ENCODE measurements around the gene C2orf74.
"Not testable (repeated sequence)": the region's sequence is repeated elsewhere in the genome, so short reads cannot be mapped to it uniquely, and the experiment has no call there.

The C2orf74 gene
- 0.12 to 1.1 (median 0.46) reads per million in 4 donors for total RNA-seq

GRCh38 chr2:61161888-61162287 is at the start of gene C2orf74:
TSS of gene C2orf74 (plus strand) at chr2:61162188. CDS start at chr2:61162515, 327 bp downstream.
- no peak for DNase-seq

- DNase-seq = no peak
These were observed 47.8 kb upstream of the C2orf74 start for GRCh38 chr2:61114147-61114546.

- DNase-seq = no peak
These were observed 45.7 kb upstream of the C2orf74 start for GRCh38 chr2:61116302-61116701.

GRCh38 chr2:61117534-61117933 is 44.5 kb upstream of the C2orf74 start:
- DNase-seq = no peak

GRCh38 chr2:61125123-61125710 is 36.8 kb upstream of the C2orf74 start:
- DNase-seq = no peak

- no peak for DNase-seq
These were observed 36.2 kb upstream of the C2orf74 start for GRCh38 chr2:61125798-61126197.

DNA sequence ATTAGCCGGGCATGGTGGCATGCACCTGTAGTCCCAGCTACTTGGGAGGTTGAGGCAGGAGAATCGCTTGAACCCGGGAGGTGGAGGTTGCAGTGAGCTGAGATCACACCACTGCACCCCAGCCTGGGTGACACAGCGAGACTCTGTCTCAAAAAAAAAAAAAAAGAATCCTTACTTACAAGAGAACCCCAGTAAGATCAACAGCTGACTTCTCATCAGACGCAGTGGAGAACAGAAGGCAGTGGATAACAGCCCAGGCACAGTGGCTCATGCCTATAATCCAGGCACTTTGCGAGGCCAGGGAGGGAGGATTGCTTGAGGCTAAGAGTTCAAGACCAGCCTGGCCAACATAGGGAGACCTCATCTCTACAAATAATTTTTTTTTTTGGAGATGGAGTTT is 33.9 kb upstream of the C2orf74 start:
- DNase-seq = not testable (repeated sequence)

DNA sequence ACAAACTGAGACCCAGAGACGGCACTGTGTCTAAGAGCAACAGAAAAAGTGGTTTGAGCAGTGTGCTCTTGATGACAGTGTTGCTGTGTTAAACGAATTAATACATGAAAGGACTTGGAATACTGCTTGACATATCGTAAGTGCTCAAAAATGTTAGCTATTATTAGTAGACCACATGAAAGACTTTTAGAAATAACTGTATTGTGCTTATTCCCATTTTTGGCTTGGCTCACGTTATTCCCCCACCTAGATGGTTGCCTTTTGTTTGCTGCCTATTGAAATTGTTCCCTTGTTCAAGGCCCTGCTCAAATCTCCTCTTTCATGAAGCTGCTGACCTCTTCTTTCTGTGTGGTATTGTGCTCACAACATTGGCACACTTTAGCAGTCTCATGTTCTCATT is 27.8 kb upstream of the C2orf74 start:
- no peak for DNase-seq

DNA sequence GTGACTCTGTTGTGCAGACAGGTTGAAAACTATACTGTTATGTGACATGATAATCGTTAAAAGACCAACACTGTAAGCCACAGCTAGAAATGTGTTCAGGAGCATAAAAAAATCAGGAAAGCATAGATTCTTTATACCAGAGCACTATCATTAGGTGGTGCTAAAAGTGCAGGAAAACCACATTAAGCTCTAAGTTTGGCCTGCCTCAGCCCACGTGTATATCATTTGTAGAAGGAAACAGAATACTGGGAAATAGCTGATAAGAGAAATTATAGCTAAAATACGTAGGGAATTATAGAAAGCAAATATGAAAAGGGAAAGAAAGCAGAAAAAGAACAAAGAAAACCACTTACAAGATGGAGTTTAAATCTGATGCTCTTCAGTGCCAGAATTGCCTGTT is 26.5 kb upstream of the C2orf74 start:
- peak in 1 of 5 donors; percentile 20 for DNase-seq

DNA sequence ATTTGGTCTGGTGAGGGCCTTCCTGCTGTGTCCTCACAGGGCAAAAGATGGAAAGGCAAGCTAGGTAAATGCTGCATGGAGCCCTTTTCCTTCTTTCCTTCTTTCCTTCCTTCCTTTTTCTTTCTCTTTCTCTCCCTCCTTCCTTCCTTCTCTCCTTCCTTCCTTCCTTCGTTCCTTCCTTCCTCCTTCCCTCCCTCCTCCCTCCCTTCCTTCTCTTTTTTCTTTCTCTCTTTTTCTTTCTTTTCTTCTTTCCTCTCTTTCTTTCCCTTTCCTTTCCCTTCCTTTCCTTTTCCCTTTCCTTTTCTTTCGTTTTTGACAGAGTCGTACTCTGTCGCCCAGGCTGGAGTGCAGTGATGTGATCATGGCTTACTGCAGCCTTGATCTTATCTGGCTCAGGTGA is 23.1 kb upstream of the C2orf74 start:
- DNase-seq = no peak

DNA sequence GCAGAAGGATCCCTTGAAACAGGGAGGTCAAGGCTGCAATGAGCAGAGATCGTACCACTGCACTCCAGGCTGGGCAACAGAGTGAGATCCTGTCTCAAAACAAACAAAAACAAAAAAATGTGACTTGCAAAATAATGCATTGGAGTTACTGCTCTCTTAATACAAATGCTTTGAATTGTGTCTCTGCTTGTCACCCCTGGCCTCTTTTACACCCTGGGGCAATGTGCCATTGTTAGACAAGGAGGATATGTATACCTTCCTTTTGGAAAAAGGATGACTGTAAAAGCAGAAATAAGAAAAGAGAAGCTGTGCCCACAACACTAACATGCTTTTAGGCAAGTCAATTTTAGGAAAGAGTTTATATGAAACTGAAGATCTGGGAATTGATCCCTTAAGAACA is 20.8 kb upstream of the C2orf74 start:
- no peak for DNase-seq

- DNase-seq = peak; percentile 84 to 96 (median 89)
These were observed 17.2 kb upstream of the C2orf74 start for GRCh38 chr2:61144697-61145268.

DNA sequence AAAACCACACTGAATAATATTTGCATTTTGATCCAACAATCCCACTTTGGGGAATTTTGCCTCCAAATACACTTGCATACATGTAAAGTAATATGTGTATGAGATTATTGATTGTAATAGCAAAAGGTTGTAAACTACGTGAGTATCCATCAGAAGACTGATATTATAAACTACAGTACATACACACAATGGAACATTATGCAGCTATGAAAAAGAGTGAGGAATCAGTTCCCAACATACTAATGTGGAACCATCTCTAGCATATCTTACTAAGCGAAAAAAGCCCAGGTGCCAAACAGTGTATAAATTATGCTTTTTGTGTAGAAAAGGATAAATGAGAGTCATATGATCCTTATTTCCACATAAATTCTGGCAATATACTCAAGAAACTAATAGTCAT is 16.0 kb upstream of the C2orf74 start:
- DNase-seq = no peak

- DNase-seq = not testable (repeated sequence)
These were observed 13.9 kb upstream of the C2orf74 start for GRCh38 chr2:61148091-61148490.

DNA sequence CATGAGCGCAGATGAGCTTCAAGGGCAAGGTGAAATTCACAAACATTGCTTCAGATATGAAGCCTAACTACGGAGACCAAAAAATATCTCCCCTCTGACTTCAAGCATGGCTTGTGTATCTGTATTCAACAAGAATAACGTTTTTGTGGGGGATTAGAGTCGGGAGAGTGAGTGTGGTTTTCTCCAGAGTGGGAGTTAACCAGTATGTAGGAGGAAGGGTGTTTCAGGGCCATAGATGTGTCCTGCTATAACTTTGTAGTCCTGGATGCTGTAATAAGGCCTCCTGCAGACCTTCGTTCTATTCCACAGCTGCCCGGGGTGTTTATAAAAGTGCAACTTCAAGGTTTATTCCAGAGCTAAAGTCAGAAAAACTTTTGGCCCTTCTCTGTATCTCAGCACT is 12.9 kb upstream of the C2orf74 start:
- no peak for DNase-seq

GRCh38 chr2:61151436-61151835 is 10.6 kb upstream of the C2orf74 start:
- DNase-seq = no peak

DNA sequence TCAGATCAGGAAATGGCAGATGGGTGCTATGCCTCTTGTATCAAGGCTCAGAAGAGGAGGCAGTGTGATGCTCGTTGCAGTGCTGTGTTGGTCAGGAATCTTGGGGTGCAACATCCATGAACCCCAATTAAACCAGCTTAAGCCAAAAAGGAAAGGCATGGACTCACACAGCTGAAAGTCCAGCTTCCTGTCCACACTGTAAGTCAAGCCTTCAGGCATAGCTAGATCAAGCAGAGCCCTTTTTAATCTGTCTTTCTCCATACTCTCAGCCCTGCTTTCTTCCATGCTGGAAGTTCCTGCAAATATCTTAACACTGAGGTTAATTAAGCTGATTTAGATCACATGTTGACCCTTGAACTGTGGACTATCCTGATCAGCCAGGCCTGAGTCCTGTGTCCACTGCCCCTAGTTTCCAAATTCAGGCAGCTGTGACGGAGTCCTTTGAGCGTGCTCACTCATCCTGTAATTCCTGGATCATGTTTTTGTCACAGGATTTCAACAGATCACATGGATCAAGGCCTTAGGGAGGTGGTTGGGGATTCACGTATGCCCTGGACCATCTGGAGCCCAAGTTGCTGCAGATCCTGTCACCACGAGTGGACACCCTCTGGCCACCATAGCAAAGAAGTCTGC is 4.5 kb upstream of the C2orf74 start:
- DNase-seq = no peak

DNA sequence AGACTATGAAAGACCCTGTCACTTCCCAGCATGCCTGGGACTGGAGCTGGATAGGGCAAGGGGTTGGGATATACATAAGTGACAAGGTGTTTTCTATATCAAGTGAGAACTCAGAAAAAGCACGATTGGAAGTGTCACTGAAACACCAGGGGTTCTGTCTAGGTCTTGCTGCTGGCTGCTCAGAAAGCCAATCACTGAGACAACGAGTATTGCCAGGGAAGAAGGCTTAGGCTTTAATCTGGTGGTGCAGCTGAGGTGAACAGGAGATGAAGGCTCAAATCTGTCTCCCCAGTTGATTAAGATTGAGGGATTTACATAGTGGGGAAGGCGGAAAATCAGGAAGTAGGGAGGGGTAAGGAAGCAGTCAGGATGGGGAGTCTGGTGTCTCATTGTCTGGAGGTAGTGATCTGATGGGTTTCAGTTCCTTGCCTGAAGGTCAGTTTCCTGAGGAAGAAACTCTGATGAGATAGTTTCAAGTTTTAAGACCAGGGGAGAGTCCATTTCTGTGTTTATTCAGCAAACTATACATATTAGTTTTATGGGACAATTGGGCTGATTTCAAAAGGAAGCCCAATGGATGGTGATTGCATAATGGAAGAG is 3.5 kb upstream of the C2orf74 start:
- no peak for DNase-seq

GRCh38 chr2:61162721-61163120 is 733 bp downstream of the C2orf74 start:
- no peak for DNase-seq

GRCh38 chr2:61165082-61165481 is 3.1 kb downstream of the C2orf74 start:
- not testable (repeated sequence) for DNase-seq

- no peak for DNase-seq
These were observed 4.0 kb downstream of the C2orf74 start for GRCh38 chr2:61165946-61166345.

DNA sequence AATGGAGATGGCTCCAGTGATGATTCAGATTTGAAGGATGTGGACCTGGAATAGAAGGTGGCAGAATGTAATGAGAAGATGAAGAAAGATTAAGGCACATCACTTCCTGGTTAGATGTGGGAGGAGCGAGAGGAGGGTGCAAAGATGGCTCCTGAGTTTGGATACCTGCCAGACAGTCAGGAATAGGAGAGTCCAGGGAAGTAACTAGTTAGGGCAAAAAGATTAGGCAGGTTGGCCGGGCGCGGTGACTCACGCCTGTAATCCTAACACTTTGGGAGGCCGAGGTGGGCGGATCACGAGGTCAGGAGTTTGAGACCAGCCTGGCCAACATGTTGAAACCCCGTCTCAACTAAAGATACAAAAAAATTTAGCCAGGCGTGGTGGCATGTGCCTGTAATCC is 5.6 kb downstream of the C2orf74 start:
- DNase-seq = no peak

GRCh38 chr2:61172671-61173070 is 10.7 kb downstream of the C2orf74 start:
- DNase-seq = no peak

GRCh38 chr2:61173116-61173515 is 11.1 kb downstream of the C2orf74 start:
- DNase-seq = no peak
